Testis (tissue), 3 donors: ENCODE measurements around the gene CAMK2D. TPM values are rescaled to one million over a fixed set of nuclear protein-coding genes. Genes with fewer than 3 reads are reported as not detected.

Source experiments
- DNase-seq: peaks from one replicate; pipeline ENCODE4 v3.0.0-alpha.2; 2019
- H3K27ac ChIP-seq, 2 donors: fragments of 200-600 bp; sonication (generic); one replicate each; pipeline ENCODE4 v1.5.1; 2019
- H3K27me3 ChIP-seq: fragments of 200-600 bp; sonication (generic); one replicate; pipeline ENCODE4 v1.5.1; 2019
- H3K36me3 ChIP-seq: fragments of 200-600 bp; sonication (generic); one replicate; pipeline ENCODE4 v1.5.1; 2017; ENCODE audit warnings: low read depth; ENCODE audit errors: missing control alignments
- H3K4me1 ChIP-seq: fragments of 200-600 bp; sonication (generic); one replicate; pipeline ENCODE4 v1.5.1; 2019
- H3K4me3 ChIP-seq, 2 donors: fragments of 200-600 bp; sonication (generic); one replicate each; pipeline ENCODE4 v1.5.1; 2017 to 2019
- H3K9me3 ChIP-seq: fragments of 200-600 bp; sonication (generic); one replicate; pipeline ENCODE4 v1.5.1; 2017
- POLR2A ChIP-seq: fragments of 450-650 bp; IDR thresholded peaks from one replicate; pipeline ENCODE4 v1.6.1; 2017; ENCODE audit warnings: antibody characterized with exemption, mild to moderate bottlenecking, moderate library complexity
- WGBS, 2 donors: methylation state at CpG; one replicate each; pipeline ENCODE4 v1.1.5; 2018; 5-methylcytosine and 5-hydroxymethylcytosine counted together
- intact Hi-C: fragments of 100-400 bp; cut with DNase I; formaldehyde crosslinking; loops from one replicate; pipeline ENCODE4 v1.15.1; 2023; ENCODE audit warnings: low total_unique reads
- polyA plus RNA-seq: library from polyadenylated mRNA; stranded (reverse); fragments of 350-450 nt; fragmentation: Illumina TruSeq; extraction: RNeasy Lipid Tissue Mini Kit (QIAGEN cat#74804); gene quantifications from one replicate; pipeline ENCODE4 v1.2.3, GENCODE V29; 2014; ENCODE audit warnings: low read depth, low replicate concordance; ENCODE audit not compliant: insufficient read depth
- total RNA-seq, 2 donors: library from RNA; depleted of rRNA; stranded (reverse); fragments of >200 nt; gene quantifications; one replicate each; pipeline ENCODE4 v1.2.3, GENCODE V29; 2016
- TF ChIP-seq, protein P1 (sequence below), 3 experiments: fragments of 450-650 bp in 2 of 3; fragments of 200-600 bp in 1 of 3; sonication (generic) in 1 of 3; IDR thresholded peaks; one replicate each; pipeline ENCODE4 v1.5.1; 2016 to 2019; ENCODE audit warnings: antibody characterized with exemption in 3 of 3, mild to moderate bottlenecking in 2 of 3, moderate library complexity in 1 of 3

CAMK2D gene
- total and polyA plus RNA-seq, 3 donors from 2014 or later, result 31.2 to 88.1 (median 72.4) TPM

DNA sequence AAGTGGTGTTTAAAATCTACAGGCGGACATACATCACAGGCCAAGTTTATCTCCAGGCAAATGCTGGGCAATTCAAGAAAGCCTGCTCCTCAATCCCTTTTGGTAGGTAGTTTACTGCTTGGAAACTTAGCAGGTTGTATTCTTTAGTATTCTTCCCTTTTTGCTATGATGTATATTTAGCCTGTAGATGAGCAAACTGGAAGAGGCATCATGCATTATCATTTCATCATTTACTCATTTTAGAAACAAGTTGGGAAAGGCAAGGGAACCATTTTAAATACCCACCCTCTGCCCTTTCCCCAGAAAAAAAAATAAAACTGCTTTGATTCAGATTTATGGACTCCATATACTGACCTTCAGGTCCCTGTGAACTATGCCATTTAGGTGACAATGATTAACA, 213.2 kb downstream of the CAMK2D start:
- TF ChIP-seq POLR2A, result no peak
- TF ChIP-seq, protein P1, sequence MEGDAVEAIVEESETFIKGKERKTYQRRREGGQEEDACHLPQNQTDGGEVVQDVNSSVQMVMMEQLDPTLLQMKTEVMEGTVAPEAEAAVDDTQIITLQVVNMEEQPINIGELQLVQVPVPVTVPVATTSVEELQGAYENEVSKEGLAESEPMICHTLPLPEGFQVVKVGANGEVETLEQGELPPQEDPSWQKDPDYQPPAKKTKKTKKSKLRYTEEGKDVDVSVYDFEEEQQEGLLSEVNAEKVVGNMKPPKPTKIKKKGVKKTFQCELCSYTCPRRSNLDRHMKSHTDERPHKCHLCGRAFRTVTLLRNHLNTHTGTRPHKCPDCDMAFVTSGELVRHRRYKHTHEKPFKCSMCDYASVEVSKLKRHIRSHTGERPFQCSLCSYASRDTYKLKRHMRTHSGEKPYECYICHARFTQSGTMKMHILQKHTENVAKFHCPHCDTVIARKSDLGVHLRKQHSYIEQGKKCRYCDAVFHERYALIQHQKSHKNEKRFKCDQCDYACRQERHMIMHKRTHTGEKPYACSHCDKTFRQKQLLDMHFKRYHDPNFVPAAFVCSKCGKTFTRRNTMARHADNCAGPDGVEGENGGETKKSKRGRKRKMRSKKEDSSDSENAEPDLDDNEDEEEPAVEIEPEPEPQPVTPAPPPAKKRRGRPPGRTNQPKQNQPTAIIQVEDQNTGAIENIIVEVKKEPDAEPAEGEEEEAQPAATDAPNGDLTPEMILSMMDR (IDR thresholded peaks at IDR 0.05), result no peak
- no peak overlapping the region for H3K27ac ChIP-seq
- no peak overlapping the region for H3K4me3 ChIP-seq
- no peaks in the 10 kb centered on the region for H3K9me3 ChIP-seq
- DNase-seq, result no peak
- no peaks in the 10 kb centered on the region for H3K27me3 ChIP-seq
- WGBS, 2 donors, result 95 to 100% methylated on average over 1 of the region's 1 CpG
- intact Hi-C loops, result loop anchor here (5.0 kb wide), 1 partner anchor 214 kb away; the partner anchor contains the start of gene CAMK2D
- H3K36me3 ChIP-seq, result no peaks in the 10 kb centered on the region
- H3K4me1 ChIP-seq, result no peaks in the 10 kb centered on the region

DNA sequence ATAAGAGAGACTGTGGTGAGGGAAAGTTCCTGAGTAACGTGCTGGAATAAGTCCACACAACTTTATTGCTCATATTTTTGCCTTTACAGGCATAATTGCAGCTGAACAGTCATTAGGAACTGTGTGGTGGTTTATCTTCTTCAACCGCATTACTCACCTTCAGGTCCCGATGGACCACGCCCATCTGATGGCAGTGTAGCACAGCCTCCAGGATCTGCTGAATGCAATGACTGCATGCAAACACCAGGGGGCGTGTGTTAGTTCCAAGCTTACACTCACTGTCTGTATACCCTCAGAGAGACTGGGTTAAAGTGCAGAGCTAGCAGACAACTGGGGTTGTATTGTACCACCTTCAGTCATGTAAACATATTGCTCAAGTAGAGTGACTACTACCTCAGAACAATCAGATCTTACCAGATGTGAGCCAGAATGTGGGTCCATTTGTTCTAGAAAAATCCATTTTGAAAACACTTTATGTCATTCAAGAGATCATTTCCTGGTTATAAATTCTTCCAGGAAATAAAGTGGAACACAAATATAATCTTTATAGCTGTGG, 214.0 kb downstream of the CAMK2D start:
- H3K36me3 ChIP-seq, result no peaks in the 10 kb centered on the region
- H3K27ac ChIP-seq, result peak overlapping the region in 1 of 2 donors; percentile 12
- no peak overlapping the region for H3K4me3 ChIP-seq
- no peaks in the 10 kb centered on the region for H3K9me3 ChIP-seq
- DNase-seq, result peak; percentile 92
- WGBS, 2 donors, result 34 to 38% methylated on average over 5 of the region's 5 CpGs
- H3K27me3 ChIP-seq, result no peaks in the 10 kb centered on the region
- TF ChIP-seq POLR2A, result no peak
- TF ChIP-seq, protein P1 (IDR thresholded peaks at IDR 0.05), result peak; percentile 95 to 98 (median 97)
- intact Hi-C loops, result loop anchor here (5.0 kb wide), 1 partner anchor 215 kb away; the partner anchor contains the start of gene CAMK2D
- no peaks in the 10 kb centered on the region for H3K4me1 ChIP-seq

DNA sequence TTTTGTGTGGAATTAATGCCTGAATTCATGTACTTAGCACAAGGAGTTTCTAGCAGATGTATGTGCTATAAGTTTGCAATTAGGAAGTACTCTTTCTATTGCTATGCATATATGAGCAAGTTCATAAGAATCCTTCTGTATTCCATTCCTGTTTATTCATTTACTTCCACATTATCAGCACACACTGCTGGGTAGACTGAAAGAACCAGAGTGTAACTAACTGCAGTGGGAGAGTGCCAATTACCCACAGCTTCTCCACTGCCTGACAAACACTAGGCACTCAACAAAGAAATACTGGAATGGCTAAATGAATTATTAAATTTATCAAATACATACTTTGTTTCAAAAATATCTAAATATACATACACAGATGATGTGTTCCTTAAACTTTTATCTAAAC, 219.6 kb downstream of the CAMK2D start:
- Histone ChIP-seq H3K4me3 (no peak overlapping the region), H3K27ac (no peak overlapping the region), H3K9me3 (no peaks in the 10 kb centered on the region), H3K4me1 (no peaks in the 10 kb centered on the region), H3K27me3 (no peaks in the 10 kb centered on the region), H3K36me3 (no peaks in the 10 kb centered on the region)
- intact Hi-C loops, result no loop called here
- no peak for DNase-seq
- TF ChIP-seq, protein P1 (IDR thresholded peaks at IDR 0.05), result no peak
- TF ChIP-seq POLR2A, result no peak

DNA sequence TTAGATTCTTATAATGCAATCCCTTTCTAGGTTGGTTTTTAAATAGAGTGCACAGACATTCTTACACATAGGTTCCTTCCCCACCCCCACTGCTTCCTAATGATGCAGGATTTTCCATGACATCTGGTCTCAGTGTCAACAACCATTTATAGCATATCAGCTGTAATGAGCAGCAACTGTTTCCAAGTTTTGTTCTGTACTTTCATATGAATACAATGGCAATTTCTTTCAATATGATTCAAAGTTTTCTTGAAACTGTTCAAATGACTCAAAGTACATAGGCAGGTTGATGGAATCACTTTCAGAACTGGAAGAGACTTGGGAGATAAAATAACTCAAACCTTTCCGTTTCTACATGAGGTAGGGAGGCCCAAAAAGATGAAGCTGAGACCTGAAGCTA, 220.7 kb downstream of the CAMK2D start:
- intact Hi-C loops, result no loop called here
- DNase-seq, result no peak
- Histone ChIP-seq H3K4me3 (no peak overlapping the region), H3K4me1 (no peaks in the 10 kb centered on the region), H3K9me3 (no peaks in the 10 kb centered on the region), H3K36me3 (no peaks in the 10 kb centered on the region), H3K27me3 (no peaks in the 10 kb centered on the region), H3K27ac (no peak overlapping the region)
- 78 to 86% methylated on average over 1 of the region's 1 CpG for WGBS, 2 donors
- no peak for TF ChIP-seq POLR2A
- TF ChIP-seq, protein P1 (IDR thresholded peaks at IDR 0.05), result no peak

DNA sequence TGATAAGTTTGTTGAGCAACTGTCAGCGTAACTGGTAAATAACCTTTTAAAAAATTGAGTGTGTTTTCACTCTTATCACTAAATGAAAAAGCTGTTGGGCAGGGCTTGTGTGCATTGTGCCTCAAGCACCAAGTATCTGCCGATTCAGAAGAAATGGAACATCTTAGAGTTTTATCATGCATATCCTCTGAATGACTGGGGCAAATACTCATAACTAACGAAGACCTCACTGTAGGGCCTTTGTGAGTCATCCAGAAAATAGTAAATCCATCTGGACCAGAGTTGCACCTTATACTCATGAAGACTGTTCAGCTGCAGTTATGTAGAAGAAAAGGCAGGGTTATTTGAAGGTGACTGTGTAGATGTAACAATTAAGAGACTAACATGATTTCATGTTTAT, 222.1 kb downstream of the CAMK2D start:
- 74 to 86% methylated on average over 3 of the region's 3 CpGs for WGBS, 2 donors
- no peaks in the 10 kb centered on the region for H3K36me3 ChIP-seq
- intact Hi-C loops, result no loop called here

More for the DNA sequence above, 222.1 kb downstream of the CAMK2D start:
- TF ChIP-seq, protein P1 (IDR thresholded peaks at IDR 0.05), result no peak
- no peak for TF ChIP-seq POLR2A
- Histone ChIP-seq H3K27ac (no peak overlapping the region), H3K27me3 (no peaks in the 10 kb centered on the region), H3K9me3 (no peaks in the 10 kb centered on the region), H3K4me1 (no peaks in the 10 kb centered on the region), H3K4me3 (no peak overlapping the region)
- DNase-seq, result no peak
